ENCODE results near the gene EID2B.
A peak's percentile ranks its signal among the peaks of the same experiment; 100 is the strongest.

DNA sequence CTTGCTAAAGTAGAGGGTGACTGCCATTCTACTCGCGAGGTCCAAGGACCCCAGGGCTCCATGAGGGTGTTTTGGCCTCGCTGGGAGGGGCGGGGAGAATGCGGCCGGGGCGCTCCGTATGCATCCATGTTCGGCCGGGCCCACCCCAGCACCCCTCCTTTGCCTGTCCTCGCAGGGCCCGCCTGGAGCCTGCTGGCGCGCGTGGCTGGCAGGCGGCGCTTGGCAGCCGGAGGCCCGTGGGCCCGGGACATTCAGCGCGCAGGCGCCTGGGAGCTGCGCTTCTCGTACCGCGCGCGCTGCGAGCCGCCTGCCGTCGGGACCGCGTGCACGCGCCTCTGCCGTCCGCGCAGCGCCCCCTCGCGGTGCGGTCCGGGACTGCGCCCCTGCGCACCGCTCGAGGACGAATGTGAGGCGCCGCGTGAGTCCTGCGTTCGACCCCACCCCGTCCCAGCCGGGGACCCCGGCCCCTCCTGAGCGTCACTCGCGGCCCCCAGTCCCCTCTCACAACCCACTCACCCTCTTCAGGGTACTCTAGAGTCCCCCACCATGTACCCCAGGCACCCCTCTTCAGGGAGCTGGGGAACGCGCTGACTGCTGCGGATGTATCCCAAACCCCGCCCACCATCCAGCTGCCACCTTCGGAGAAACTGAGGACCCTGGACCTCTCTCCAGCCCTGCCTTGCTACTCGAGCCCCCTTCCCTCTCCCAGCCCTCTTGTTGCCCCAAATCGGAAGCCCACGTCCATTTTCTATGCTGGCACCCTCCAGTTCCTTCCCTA is 29.8 kb downstream of the EID2B start:
- TF ChIP-seq, protein P1, sequence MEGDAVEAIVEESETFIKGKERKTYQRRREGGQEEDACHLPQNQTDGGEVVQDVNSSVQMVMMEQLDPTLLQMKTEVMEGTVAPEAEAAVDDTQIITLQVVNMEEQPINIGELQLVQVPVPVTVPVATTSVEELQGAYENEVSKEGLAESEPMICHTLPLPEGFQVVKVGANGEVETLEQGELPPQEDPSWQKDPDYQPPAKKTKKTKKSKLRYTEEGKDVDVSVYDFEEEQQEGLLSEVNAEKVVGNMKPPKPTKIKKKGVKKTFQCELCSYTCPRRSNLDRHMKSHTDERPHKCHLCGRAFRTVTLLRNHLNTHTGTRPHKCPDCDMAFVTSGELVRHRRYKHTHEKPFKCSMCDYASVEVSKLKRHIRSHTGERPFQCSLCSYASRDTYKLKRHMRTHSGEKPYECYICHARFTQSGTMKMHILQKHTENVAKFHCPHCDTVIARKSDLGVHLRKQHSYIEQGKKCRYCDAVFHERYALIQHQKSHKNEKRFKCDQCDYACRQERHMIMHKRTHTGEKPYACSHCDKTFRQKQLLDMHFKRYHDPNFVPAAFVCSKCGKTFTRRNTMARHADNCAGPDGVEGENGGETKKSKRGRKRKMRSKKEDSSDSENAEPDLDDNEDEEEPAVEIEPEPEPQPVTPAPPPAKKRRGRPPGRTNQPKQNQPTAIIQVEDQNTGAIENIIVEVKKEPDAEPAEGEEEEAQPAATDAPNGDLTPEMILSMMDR (IDR thresholded peaks at IDR 0.05), result peak; percentile 94
- no peak for TF ChIP-seq ZFX (IDR thresholded peaks at IDR 0.05; ENCODE audit: borderline replicate concordance)
